Astrocyte (in vitro differentiated cells and primary cell): ENCODE data around the gene PPP3CA. TPM values are rescaled to one million over a fixed set of nuclear protein-coding genes. Genes with fewer than 3 reads are reported as not detected.

Source experiments
- DNase-seq: peaks from one replicate; pipeline ENCODE4 v3.0.0-alpha.2; 2010; ENCODE audit warnings: low read depth
- FAIRE-seq: peaks from 2 replicates; lab custom pipeline; 2011; peaks lifted over from hg19 to GRCh38; lab: Jason Lieb, UNC
- H2AFZ ChIP-seq: 2 replicates; pipeline ENCODE4 v1.6.0; 2012; ENCODE audit warnings: low read depth, low read length, inconsistent platforms
- H3K27ac ChIP-seq: 2 replicates; pipeline ENCODE4 v1.5.1; 2011; ENCODE audit warnings: low read depth, low read length, inconsistent platforms
- H3K27me3 ChIP-seq: 2 replicates; pipeline ENCODE4 v1.6.0; 2011; ENCODE audit warnings: low read length, inconsistent platforms; ENCODE audit not compliant: insufficient read depth
- H3K36me3 ChIP-seq: 2 replicates; pipeline ENCODE4 v1.5.1; 2011; ENCODE audit warnings: low read length, inconsistent platforms; ENCODE audit not compliant: insufficient read depth
- H3K4me1 ChIP-seq: 2 replicates; pipeline ENCODE4 v1.5.1; 2011; ENCODE audit warnings: low read length, inconsistent platforms; ENCODE audit not compliant: insufficient read depth
- H3K4me2 ChIP-seq: 2 replicates; pipeline ENCODE4 v1.6.0; 2012; ENCODE audit warnings: low read length, inconsistent platforms
- H3K4me3 ChIP-seq: 2 replicates; pipeline ENCODE4 v1.5.1; 2011; ENCODE audit warnings: low read depth, mild to moderate bottlenecking, low read length, inconsistent platforms; ENCODE audit not compliant: insufficient read depth
- H3K79me2 ChIP-seq: 2 replicates; pipeline ENCODE4 v1.6.0; 2012; ENCODE audit warnings: mild to moderate bottlenecking, low read length, inconsistent platforms; ENCODE audit not compliant: insufficient read depth
- H3K9ac ChIP-seq: 2 replicates; pipeline ENCODE4 v1.6.0; 2012; ENCODE audit warnings: mild to moderate bottlenecking, low read length, inconsistent platforms
- H3K9me3 ChIP-seq: 2 replicates; pipeline ENCODE4 v1.5.1; 2012; ENCODE audit warnings: low read depth, mild to moderate bottlenecking, low read length, inconsistent platforms; ENCODE audit not compliant: insufficient read depth
- H4K20me1 ChIP-seq: 2 replicates; pipeline ENCODE4 v1.6.0; 2012; ENCODE audit warnings: low read length, inconsistent platforms; ENCODE audit not compliant: insufficient read depth
- H3K27ac Mint-ChIP-seq: one replicate; pipeline ENCODE4 v1.8.0; 2021; ENCODE audit warnings: mild to moderate bottlenecking, mixed read lengths; ENCODE audit not compliant: unreplicated experiment
- H3K27me3 Mint-ChIP-seq: one replicate; pipeline ENCODE4 v1.8.0; 2021; ENCODE audit warnings: low read depth, mixed read lengths; ENCODE audit not compliant: unreplicated experiment
- H3K36me3 Mint-ChIP-seq: one replicate; pipeline ENCODE4 v1.8.0; 2021; ENCODE audit warnings: low read depth, mixed read lengths; ENCODE audit not compliant: unreplicated experiment
- H3K4me1 Mint-ChIP-seq: one replicate; pipeline ENCODE4 v1.8.0; 2021; ENCODE audit warnings: low read depth, mixed read lengths; ENCODE audit not compliant: unreplicated experiment
- H3K4me3 Mint-ChIP-seq: one replicate; pipeline ENCODE4 v1.8.0; 2021; ENCODE audit warnings: mild to moderate bottlenecking, moderate library complexity, mixed read lengths; ENCODE audit not compliant: unreplicated experiment
- H3K9me3 Mint-ChIP-seq: one replicate; pipeline ENCODE4 v1.8.0; 2021; ENCODE audit warnings: mild to moderate bottlenecking, mixed read lengths; ENCODE audit not compliant: unreplicated experiment
- CTCF ChIP-seq: IDR thresholded peaks from 2 replicates; pipeline ENCODE4 v1.5.1; 2011; ENCODE audit warnings: low read depth, mild to moderate bottlenecking, inconsistent platforms, low read length, moderate library complexity; ENCODE audit not compliant: insufficient read depth
- EZH2 ChIP-seq: IDR thresholded peaks from 2 replicates; pipeline ENCODE4 v1.6.1; 2012; ENCODE audit warnings: mild to moderate bottlenecking, low read length, inconsistent platforms; ENCODE audit not compliant: insufficient read depth
- total RNA-seq: library from RNA; stranded (reverse); gene quantifications from 2 replicates; pipeline ENCODE4 v1.2.1, GENCODE V29; 2021

Gene PPP3CA
- total RNA-seq, 1 donor from 2014 or later: 101 TPM

- Histone ChIP-seq H2AFZ (no peak overlapping the region), H3K4me2 (no peak overlapping the region), H3K4me3 (no peak overlapping the region), H3K27me3 (no peaks in the 10 kb centered on the region), H3K9me3 (no peaks in the 10 kb centered on the region), H3K27ac (no peak overlapping the region), H3K36me3 (no peaks in the 10 kb centered on the region), H3K9ac (no peak overlapping the region), H4K20me1 (no peaks in the 10 kb centered on the region), H3K4me1 (no peaks in the 10 kb centered on the region), H3K79me2 (no peaks in the 10 kb centered on the region)
- Mint-ChIP-seq H3K27me3 (no peaks in the 10 kb centered on the region), H3K4me1 (peaks cover 10% of the 10 kb centered on the region), H3K4me3 (no peak overlapping the region), H3K27ac (no peak overlapping the region), H3K9me3 (no peaks in the 10 kb centered on the region), H3K36me3 (peaks cover 6% of the 10 kb centered on the region)
- no peak for FAIRE-seq
- TF ChIP-seq EZH2 (no peak), CTCF (no peak)
- peak; percentile 44 for DNase-seq
These were observed 276.1 kb downstream of the PPP3CA start for GRCh38 chr4:101071241-101071640.

GRCh38 chr4:101068115-101068514 lies 279.2 kb downstream of the PPP3CA start:
- Mint-ChIP-seq H3K4me3 (no peak overlapping the region), H3K27me3 (no peaks in the 10 kb centered on the region), H3K9me3 (no peaks in the 10 kb centered on the region), H3K27ac (no peak overlapping the region), H3K4me1 (peaks cover 10% of the 10 kb centered on the region), H3K36me3 (peaks cover 6% of the 10 kb centered on the region)
- TF ChIP-seq EZH2 (no peak), CTCF (no peak)
- no peak overlapping the region for H3K4me3 ChIP-seq
- no peaks in the 10 kb centered on the region for H3K36me3 ChIP-seq
- no peak overlapping the region for H3K4me2 ChIP-seq
- no peak overlapping the region for H3K27ac ChIP-seq
- H3K27me3 ChIP-seq: no peaks in the 10 kb centered on the region
- H4K20me1 ChIP-seq: no peaks in the 10 kb centered on the region
- FAIRE-seq (no peak), DNase-seq (no peak)
- H3K9me3 ChIP-seq: no peaks in the 10 kb centered on the region
- H3K79me2 ChIP-seq: no peaks in the 10 kb centered on the region
- H2AFZ ChIP-seq: no peak overlapping the region
- H3K4me1 ChIP-seq: no peaks in the 10 kb centered on the region
- H3K9ac ChIP-seq: no peak overlapping the region

- Histone ChIP-seq H4K20me1 (no peaks in the 10 kb centered on the region), H3K9ac (no peak overlapping the region), H3K79me2 (no peaks in the 10 kb centered on the region), H3K9me3 (no peaks in the 10 kb centered on the region), H3K4me1 (no peaks in the 10 kb centered on the region), H3K4me3 (no peak overlapping the region), H3K27me3 (no peaks in the 10 kb centered on the region), H2AFZ (no peak overlapping the region), H3K4me2 (no peak overlapping the region), H3K36me3 (no peaks in the 10 kb centered on the region), H3K27ac (no peak overlapping the region)
- Mint-ChIP-seq H3K36me3 (peaks cover 6% of the 10 kb centered on the region), H3K27me3 (no peaks in the 10 kb centered on the region), H3K4me1 (peaks cover 10% of the 10 kb centered on the region), H3K9me3 (no peaks in the 10 kb centered on the region), H3K4me3 (no peak overlapping the region), H3K27ac (no peak overlapping the region)
- FAIRE-seq (no peak), DNase-seq (no peak)
- TF ChIP-seq CTCF (no peak), EZH2 (no peak)
These were observed 279.9 kb downstream of the PPP3CA start for GRCh38 chr4:101067383-101067782.
